ENCODE data around the gene FHOD3.

The FHOD3 gene

GRCh38 chr18:36490897-36491296 lies 193.4 kb downstream of the FHOD3 start:
- no peak overlapping the region for H4K5ac ChIP-seq (ENCODE audit: low read length)
- DNase-seq: no peak

DNA sequence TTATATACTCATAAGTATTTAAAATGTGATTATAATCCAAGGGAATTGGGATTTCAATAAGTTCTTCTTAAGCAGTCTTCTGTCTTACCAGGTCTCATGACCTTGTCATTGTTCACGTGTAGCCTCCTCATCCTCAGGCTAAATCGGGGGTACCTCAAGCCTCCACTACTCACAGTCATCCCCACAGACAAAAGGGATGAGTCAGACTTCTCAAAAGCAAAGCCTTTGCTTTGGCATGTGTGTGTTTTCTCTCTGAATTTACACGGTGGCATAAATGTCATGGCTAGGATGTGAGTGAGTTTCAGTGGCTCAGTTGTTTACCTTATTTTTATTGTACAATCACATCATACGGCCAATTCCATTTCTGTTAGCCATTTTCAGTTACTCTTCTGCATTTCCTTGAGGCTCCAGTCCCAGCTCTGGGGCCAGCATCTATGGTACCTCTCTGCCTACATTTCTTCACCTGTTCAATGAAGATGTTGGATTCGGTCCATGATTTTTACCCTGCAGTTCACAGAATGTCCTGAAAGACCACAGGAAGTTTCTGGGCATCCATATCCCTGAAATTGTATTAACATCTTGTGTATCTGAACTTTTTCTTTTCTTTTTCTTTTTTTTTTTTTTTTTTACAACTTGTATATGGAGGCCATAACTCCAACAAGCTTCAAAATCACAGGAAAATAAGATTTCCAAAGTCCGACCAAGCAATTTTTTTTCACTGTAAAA lies 195.3 kb downstream of the FHOD3 start:
- Histone ChIP-seq H4K8ac (ENCODE audit: low read depth, low read length) (no peak overlapping the region), H2BK5ac (ENCODE audit: low read length) (no peak overlapping the region), H3K4me2 (ENCODE audit: low read length) (no peak overlapping the region), H3K23ac (ENCODE audit: low read length) (no peak overlapping the region), H3K56ac (ENCODE audit: low read length) (no peak overlapping the region), H3K4me1 (ENCODE audit: control insufficient read depth, low read depth, low read length) (peaks cover 2% of the 10 kb centered on the region), H3K27me3 (ENCODE audit: insufficient read depth, low read length, poor library complexity) (no peaks in the 10 kb centered on the region), H3K79me2 (ENCODE audit: control insufficient read depth, insufficient read depth, low read length) (no peaks in the 10 kb centered on the region), H4K5ac (ENCODE audit: low read length) (no peak overlapping the region), H3K79me1 (ENCODE audit: low read length) (no peaks in the 10 kb centered on the region), H3K36me3 (ENCODE audit: control insufficient read depth, insufficient read depth, low read length) (no peaks in the 10 kb centered on the region), H2BK15ac (replicated peaks; ENCODE audit: low read depth) (no peak overlapping the region), H3K18ac (ENCODE audit: low read length) (no peak overlapping the region), H2AK5ac (ENCODE audit: low read length) (no peak overlapping the region), H3K9ac (ENCODE audit: low read length) (no peak overlapping the region), H3K4ac (ENCODE audit: low read depth, low read length) (no peak overlapping the region), H3K4me3 (ENCODE audit: low read length) (no peak overlapping the region), H2BK120ac (ENCODE audit: low read depth, low read length) (no peak overlapping the region), H3K27ac (ENCODE audit: low read depth, low read length) (no peak overlapping the region)
- no peak for DNase-seq
- WGBS (ENCODE audit: extremely low coverage, insufficient coverage, low lambda C conversion rate): no CpG with 5 or more reads among the region's 6 CpGs

More at GRCh38 chr18:36490897-36491296, 193.4 kb downstream of the FHOD3 start:
- Histone ChIP-seq H3K36me3 (ENCODE audit: control insufficient read depth, insufficient read depth, low read length) (no peaks in the 10 kb centered on the region), H3K23ac (ENCODE audit: low read length) (no peak overlapping the region), H3K79me2 (ENCODE audit: control insufficient read depth, insufficient read depth, low read length) (no peaks in the 10 kb centered on the region), H3K27me3 (ENCODE audit: insufficient read depth, low read length, poor library complexity) (no peaks in the 10 kb centered on the region), H3K4me2 (ENCODE audit: low read length) (no peak overlapping the region), H2AK5ac (ENCODE audit: low read length) (no peak overlapping the region), H3K27ac (ENCODE audit: low read depth, low read length) (no peak overlapping the region), H3K4me3 (ENCODE audit: low read length) (no peak overlapping the region), H4K8ac (ENCODE audit: low read depth, low read length) (no peak overlapping the region), H3K4me1 (ENCODE audit: control insufficient read depth, low read depth, low read length) (peaks cover 2% of the 10 kb centered on the region), H3K56ac (ENCODE audit: low read length) (no peak overlapping the region), H2BK120ac (ENCODE audit: low read depth, low read length) (no peak overlapping the region), H3K4ac (ENCODE audit: low read depth, low read length) (no peak overlapping the region), H3K9ac (ENCODE audit: low read length) (no peak overlapping the region), H2BK5ac (ENCODE audit: low read length) (no peak overlapping the region), H2BK15ac (replicated peaks; ENCODE audit: low read depth) (no peak overlapping the region), H3K18ac (ENCODE audit: low read length) (no peak overlapping the region), H3K79me1 (ENCODE audit: low read length) (no peaks in the 10 kb centered on the region)
- no CpG with 5 or more reads among the region's 4 CpGs for WGBS (ENCODE audit: extremely low coverage, insufficient coverage, low lambda C conversion rate)

- H2BK120ac ChIP-seq (ENCODE audit: low read depth, low read length): no peak overlapping the region
- DNase-seq: peak; percentile 56
- no peak overlapping the region for H4K8ac ChIP-seq (ENCODE audit: low read depth, low read length)
- peaks cover 2% of the 10 kb centered on the region for H3K4me1 ChIP-seq (ENCODE audit: control insufficient read depth, low read depth, low read length)
- H3K4me3 ChIP-seq (ENCODE audit: low read length): no peak overlapping the region
- no peaks in the 10 kb centered on the region for H3K79me2 ChIP-seq (ENCODE audit: control insufficient read depth, insufficient read depth, low read length)
- no peaks in the 10 kb centered on the region for H3K79me1 ChIP-seq (ENCODE audit: low read length)
- H3K4ac ChIP-seq (ENCODE audit: low read depth, low read length): no peak overlapping the region
- no peak overlapping the region for H3K23ac ChIP-seq (ENCODE audit: low read length)
- no peak overlapping the region for H3K4me2 ChIP-seq (ENCODE audit: low read length)
- H2BK15ac ChIP-seq (replicated peaks; ENCODE audit: low read depth): no peak overlapping the region
- no peak overlapping the region for H3K18ac ChIP-seq (ENCODE audit: low read length)
- no peak overlapping the region for H3K27ac ChIP-seq (ENCODE audit: low read depth, low read length)
- no peaks in the 10 kb centered on the region for H3K36me3 ChIP-seq (ENCODE audit: control insufficient read depth, insufficient read depth, low read length)
- WGBS (ENCODE audit: extremely low coverage, insufficient coverage, low lambda C conversion rate): no CpG with 5 or more reads among the region's 15 CpGs
- H3K27me3 ChIP-seq (ENCODE audit: insufficient read depth, low read length, poor library complexity): no peaks in the 10 kb centered on the region
- no peak overlapping the region for H3K56ac ChIP-seq (ENCODE audit: low read length)
- no peak overlapping the region for H3K9ac ChIP-seq (ENCODE audit: low read length)
- H2AK5ac ChIP-seq (ENCODE audit: low read length): no peak overlapping the region
- no peak overlapping the region for H4K5ac ChIP-seq (ENCODE audit: low read length)
- no peak overlapping the region for H2BK5ac ChIP-seq (ENCODE audit: low read length)
These were observed 196.0 kb downstream of the FHOD3 start for GRCh38 chr18:36493349-36494159.

DNA sequence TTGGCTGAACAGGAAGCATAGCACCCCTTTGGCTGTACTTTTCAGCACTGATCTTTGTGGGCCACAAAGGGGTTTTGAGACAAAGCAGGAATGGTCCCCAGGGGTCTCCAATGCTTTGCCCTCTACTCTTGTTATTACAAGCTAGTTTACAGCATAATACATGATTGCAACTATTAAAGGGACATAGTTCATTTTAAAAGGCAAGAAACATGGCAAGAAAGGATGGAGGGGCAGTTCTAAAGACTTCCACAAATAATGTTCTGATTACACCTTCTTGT lies 196.6 kb downstream of the FHOD3 start:
- no peak overlapping the region for H3K4me3 ChIP-seq (ENCODE audit: low read length)
- no peak overlapping the region for H3K4me2 ChIP-seq (ENCODE audit: low read length)
- H2BK120ac ChIP-seq (ENCODE audit: low read depth, low read length): no peak overlapping the region
- no peak overlapping the region for H3K9ac ChIP-seq (ENCODE audit: low read length)
- H3K79me1 ChIP-seq (ENCODE audit: low read length): no peaks in the 10 kb centered on the region
- no peaks in the 10 kb centered on the region for H3K36me3 ChIP-seq (ENCODE audit: control insufficient read depth, insufficient read depth, low read length)
- H3K27me3 ChIP-seq (ENCODE audit: insufficient read depth, low read length, poor library complexity): no peaks in the 10 kb centered on the region
- H3K56ac ChIP-seq (ENCODE audit: low read length): no peak overlapping the region
- no peak overlapping the region for H3K4ac ChIP-seq (ENCODE audit: low read depth, low read length)
- no peaks in the 10 kb centered on the region for H3K79me2 ChIP-seq (ENCODE audit: control insufficient read depth, insufficient read depth, low read length)
- no peak overlapping the region for H4K5ac ChIP-seq (ENCODE audit: low read length)
- no peak overlapping the region for H3K27ac ChIP-seq (ENCODE audit: low read depth, low read length)
- H2BK5ac ChIP-seq (ENCODE audit: low read length): no peak overlapping the region
- H2AK5ac ChIP-seq (ENCODE audit: low read length): no peak overlapping the region
- no peak overlapping the region for H3K23ac ChIP-seq (ENCODE audit: low read length)
- no peak overlapping the region for H3K18ac ChIP-seq (ENCODE audit: low read length)
- DNase-seq: no peak
- H4K8ac ChIP-seq (ENCODE audit: low read depth, low read length): no peak overlapping the region
- H3K4me1 ChIP-seq (ENCODE audit: control insufficient read depth, low read depth, low read length): peaks cover 2% of the 10 kb centered on the region
- H2BK15ac ChIP-seq (replicated peaks; ENCODE audit: low read depth): no peak overlapping the region

GRCh38 chr18:36496022-36496421 lies 198.5 kb downstream of the FHOD3 start:
- no peak overlapping the region for H2AK5ac ChIP-seq (ENCODE audit: low read length)
- no peak overlapping the region for H2BK15ac ChIP-seq (replicated peaks; ENCODE audit: low read depth)
- H3K4me2 ChIP-seq (ENCODE audit: low read length): no peak overlapping the region
- peaks cover 5% of the 10 kb centered on the region for H3K4me1 ChIP-seq (ENCODE audit: control insufficient read depth, low read depth, low read length)
- no peak overlapping the region for H3K56ac ChIP-seq (ENCODE audit: low read length)
- H4K5ac ChIP-seq (ENCODE audit: low read length): no peak overlapping the region
- no peak overlapping the region for H3K4ac ChIP-seq (ENCODE audit: low read depth, low read length)
- no peaks in the 10 kb centered on the region for H3K36me3 ChIP-seq (ENCODE audit: control insufficient read depth, insufficient read depth, low read length)
- no peak overlapping the region for H3K23ac ChIP-seq (ENCODE audit: low read length)
- no peak overlapping the region for H2BK120ac ChIP-seq (ENCODE audit: low read depth, low read length)
- no peak overlapping the region for H3K4me3 ChIP-seq (ENCODE audit: low read length)
- no peaks in the 10 kb centered on the region for H3K79me2 ChIP-seq (ENCODE audit: control insufficient read depth, insufficient read depth, low read length)
- H3K27me3 ChIP-seq (ENCODE audit: insufficient read depth, low read length, poor library complexity): no peaks in the 10 kb centered on the region
- no peak overlapping the region for H3K9ac ChIP-seq (ENCODE audit: low read length)
- H3K79me1 ChIP-seq (ENCODE audit: low read length): no peaks in the 10 kb centered on the region
- no peak overlapping the region for H4K8ac ChIP-seq (ENCODE audit: low read depth, low read length)
- DNase-seq: no peak
- no peak overlapping the region for H3K27ac ChIP-seq (ENCODE audit: low read depth, low read length)
- no peak overlapping the region for H3K18ac ChIP-seq (ENCODE audit: low read length)
- H2BK5ac ChIP-seq (ENCODE audit: low read length): no peak overlapping the region

GRCh38 chr18:36499938-36500337 lies 202.4 kb downstream of the FHOD3 start:
- peak; percentile 24 for DNase-seq
- H3K27ac ChIP-seq (ENCODE audit: low read depth, low read length): no peak overlapping the region
- peaks cover 3% of the 10 kb centered on the region for H3K4me1 ChIP-seq (ENCODE audit: control insufficient read depth, low read depth, low read length)
- no peak overlapping the region for H4K8ac ChIP-seq (ENCODE audit: low read depth, low read length)
- no peak overlapping the region for H3K18ac ChIP-seq (ENCODE audit: low read length)
- H3K56ac ChIP-seq (ENCODE audit: low read length): no peak overlapping the region
- H3K23ac ChIP-seq (ENCODE audit: low read length): no peak overlapping the region
- H3K27me3 ChIP-seq (ENCODE audit: insufficient read depth, low read length, poor library complexity): no peaks in the 10 kb centered on the region
- H3K4me2 ChIP-seq (ENCODE audit: low read length): no peak overlapping the region
- H3K9ac ChIP-seq (ENCODE audit: low read length): no peak overlapping the region
- no peak overlapping the region for H3K4ac ChIP-seq (ENCODE audit: low read depth, low read length)
- no peaks in the 10 kb centered on the region for H3K79me2 ChIP-seq (ENCODE audit: control insufficient read depth, insufficient read depth, low read length)
- H4K5ac ChIP-seq (ENCODE audit: low read length): no peak overlapping the region
- H3K36me3 ChIP-seq (ENCODE audit: control insufficient read depth, insufficient read depth, low read length): no peaks in the 10 kb centered on the region
- H3K4me3 ChIP-seq (ENCODE audit: low read length): no peak overlapping the region
- no CpG with 5 or more reads among the region's 3 CpGs for WGBS (ENCODE audit: extremely low coverage, insufficient coverage, low lambda C conversion rate)
- no peaks in the 10 kb centered on the region for H3K79me1 ChIP-seq (ENCODE audit: low read length)
- no peak overlapping the region for H2BK5ac ChIP-seq (ENCODE audit: low read length)
- H2BK120ac ChIP-seq (ENCODE audit: low read depth, low read length): no peak overlapping the region
- no peak overlapping the region for H2AK5ac ChIP-seq (ENCODE audit: low read length)
- no peak overlapping the region for H2BK15ac ChIP-seq (replicated peaks; ENCODE audit: low read depth)
